ENCODE results near the gene RNASEH2B.

DNA sequence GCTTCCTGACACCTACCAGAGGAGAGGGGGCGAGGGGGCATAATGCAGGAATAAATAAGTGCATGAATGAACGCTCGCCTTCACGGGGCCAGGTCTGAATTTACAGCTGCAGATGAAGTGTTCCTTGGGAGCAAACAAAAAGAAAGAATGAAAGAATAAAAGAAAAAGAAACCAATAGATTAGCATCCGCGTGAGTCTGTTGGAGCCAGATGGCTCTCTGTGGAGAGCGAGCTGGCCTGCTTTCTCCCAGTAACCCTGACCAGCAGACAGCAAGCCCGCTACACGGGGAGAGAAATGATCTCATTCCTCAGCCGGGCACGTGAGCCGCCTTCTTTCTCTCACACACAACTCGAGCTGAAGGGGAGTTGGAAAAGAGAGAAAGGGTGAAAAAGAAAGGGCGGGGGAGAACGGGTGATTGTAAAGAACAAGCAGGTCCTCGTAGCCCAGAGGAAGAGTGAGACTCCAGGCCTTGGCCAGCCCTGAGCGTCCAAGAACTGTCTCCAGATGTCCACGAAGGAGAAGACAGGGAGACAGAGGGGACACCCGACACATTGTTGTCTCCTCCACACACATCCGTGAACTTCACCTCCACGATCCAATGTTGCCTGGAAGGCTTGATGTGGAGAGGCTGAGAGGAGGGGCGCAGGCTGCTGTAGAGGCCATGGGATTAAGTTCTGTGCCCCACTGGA lies 81.4 kb downstream of the RNASEH2B start:
- TF ChIP-seq, protein P1, sequence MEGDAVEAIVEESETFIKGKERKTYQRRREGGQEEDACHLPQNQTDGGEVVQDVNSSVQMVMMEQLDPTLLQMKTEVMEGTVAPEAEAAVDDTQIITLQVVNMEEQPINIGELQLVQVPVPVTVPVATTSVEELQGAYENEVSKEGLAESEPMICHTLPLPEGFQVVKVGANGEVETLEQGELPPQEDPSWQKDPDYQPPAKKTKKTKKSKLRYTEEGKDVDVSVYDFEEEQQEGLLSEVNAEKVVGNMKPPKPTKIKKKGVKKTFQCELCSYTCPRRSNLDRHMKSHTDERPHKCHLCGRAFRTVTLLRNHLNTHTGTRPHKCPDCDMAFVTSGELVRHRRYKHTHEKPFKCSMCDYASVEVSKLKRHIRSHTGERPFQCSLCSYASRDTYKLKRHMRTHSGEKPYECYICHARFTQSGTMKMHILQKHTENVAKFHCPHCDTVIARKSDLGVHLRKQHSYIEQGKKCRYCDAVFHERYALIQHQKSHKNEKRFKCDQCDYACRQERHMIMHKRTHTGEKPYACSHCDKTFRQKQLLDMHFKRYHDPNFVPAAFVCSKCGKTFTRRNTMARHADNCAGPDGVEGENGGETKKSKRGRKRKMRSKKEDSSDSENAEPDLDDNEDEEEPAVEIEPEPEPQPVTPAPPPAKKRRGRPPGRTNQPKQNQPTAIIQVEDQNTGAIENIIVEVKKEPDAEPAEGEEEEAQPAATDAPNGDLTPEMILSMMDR (conservative IDR thresholded peaks at IDR 0.05; ENCODE audit: low read length): no peak
- TF ChIP-seq EZH2phosphoT487 (IDR thresholded peaks at IDR 0.05; ENCODE audit: borderline replicate concordance, low read depth, low read length): no peak
